Measurements from ENCODE around the gene BICDL2.
"Not testable (repeated sequence)": the region's sequence is repeated elsewhere in the genome, so short reads cannot be mapped to it uniquely, and the experiment has no call there.

Gene BICDL2, protein sequence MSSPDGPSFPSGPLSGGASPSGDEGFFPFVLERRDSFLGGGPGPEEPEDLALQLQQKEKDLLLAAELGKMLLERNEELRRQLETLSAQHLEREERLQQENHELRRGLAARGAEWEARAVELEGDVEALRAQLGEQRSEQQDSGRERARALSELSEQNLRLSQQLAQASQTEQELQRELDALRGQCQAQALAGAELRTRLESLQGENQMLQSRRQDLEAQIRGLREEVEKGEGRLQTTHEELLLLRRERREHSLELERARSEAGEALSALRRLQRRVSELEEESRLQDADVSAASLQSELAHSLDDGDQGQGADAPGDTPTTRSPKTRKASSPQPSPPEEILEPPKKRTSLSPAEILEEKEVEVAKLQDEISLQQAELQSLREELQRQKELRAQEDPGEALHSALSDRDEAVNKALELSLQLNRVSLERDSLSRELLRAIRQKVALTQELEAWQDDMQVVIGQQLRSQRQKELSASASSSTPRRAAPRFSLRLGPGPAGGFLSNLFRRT

DNA sequence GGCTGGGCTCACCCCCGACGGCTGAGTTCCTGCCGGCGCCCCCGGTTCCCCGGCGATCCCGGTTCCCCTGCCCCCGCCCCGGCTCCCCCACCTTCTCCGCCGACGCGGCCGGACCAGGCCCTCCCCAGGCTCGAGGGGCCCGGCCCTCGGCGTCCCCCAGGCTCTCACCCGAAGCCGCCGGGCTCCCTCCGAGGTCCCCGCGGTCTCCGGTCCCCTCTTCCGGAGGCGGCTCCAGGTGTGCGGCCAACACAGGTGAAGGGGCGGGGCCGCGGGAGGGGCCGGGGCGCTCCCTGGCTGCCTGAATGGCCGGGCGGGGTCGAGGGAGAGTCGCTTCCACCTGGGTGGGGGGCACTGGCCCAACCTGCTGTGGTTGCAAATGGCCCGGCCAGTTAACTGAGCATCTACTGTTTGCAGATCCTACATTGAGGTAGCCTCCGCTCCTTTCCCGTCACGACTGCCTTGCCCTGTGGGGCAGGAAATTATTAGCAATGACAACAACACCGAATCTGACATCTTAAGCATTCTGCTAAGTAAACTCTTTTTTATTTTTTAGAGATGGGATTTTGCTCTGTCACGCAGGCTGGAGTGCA lies at the start of gene BICDL2:
BICDL2 (minus strand) TSS at position 219 of the 590 bp plus-strand sequence. CDS start 1,448 bp downstream, outside the sequence.
- DNase-seq, result no peak

DNA sequence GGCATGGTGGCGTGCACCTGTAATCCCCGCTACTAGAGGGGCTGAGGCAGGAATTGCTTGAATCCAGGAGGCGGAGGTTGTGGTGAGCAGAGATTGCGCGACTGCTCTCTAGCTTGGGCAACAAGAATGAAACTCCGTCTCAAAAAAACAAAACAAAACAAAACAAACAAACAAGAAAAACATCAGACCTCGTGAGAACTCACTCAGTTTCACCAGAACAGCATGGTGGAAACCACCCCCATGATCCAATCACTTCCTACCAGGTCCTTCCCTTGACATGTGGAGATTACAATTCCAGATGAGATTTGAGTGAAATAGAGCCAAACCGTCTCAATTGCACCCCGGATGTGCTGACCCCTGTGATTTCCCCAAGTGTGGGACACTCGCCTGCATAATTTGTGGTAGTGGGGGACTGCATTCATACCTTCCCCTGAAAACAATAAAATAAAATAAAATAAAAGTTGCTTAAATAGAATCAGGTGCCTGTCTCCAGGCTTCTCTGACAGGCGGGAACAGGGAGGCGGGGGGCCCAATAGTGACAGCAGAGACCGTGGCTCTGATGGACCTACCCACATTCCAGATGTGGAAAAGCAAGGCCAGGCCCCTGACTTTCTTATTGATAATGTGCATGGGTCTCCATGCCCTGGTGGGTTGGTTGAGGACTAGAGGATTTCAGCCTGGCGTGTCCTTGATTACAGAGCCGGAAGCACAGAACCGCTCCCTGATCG lies 49.3 kb upstream of the BICDL2 start:
- no peak for DNase-seq

DNA sequence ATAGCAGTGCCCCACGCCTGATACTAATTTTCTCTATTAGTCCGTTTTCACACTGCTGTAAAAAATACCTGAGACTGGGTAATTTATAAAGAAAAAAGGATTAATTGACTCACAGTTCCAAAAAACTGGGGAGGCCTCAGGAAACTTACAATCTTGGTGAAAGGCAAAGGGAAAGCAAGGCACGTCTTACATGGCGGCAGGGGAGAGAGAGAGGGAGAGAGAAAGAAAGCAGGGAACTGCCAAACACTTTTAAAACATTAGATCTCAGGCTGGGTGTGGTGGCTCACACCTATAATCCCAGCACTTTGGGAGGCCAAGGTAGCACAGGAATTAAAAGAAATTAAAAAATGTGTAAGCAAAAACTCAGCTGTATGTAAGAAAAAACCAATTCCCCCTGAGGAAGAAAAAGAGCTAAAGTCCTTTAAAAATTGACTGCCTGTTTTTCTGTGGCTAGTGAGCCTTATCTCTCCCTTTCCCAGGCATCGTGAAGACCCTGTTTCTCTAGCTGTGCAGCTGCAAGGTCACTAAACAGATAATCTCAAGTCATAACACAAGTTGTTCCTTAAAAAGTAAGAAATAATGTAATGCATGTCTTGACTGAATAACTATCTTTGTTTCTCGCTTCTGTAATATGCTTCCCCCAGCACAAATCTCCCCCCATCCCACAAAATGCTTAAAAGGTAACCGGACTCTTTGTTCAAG lies 48.4 kb upstream of the BICDL2 start:
- no peak for DNase-seq

DNA sequence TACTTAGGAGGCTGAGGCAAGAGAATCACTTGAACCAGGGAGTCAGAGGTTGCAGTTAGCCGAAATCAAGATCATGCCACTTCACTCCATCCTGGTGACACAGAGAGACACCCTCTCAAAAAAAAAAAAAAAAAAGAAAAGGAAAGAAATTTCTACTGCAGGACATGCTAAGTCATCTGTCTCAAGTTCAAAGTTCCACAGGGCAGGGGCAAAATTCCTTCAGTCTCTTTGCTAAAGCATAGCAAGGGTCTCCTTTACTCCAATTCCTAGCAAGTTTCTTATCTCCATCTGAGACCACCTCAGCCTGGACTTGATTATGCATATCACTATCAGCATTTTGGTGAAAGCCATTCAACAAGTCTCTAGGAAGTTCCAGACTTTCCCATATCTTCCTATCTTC lies 47.7 kb upstream of the BICDL2 start:
- no peak for DNase-seq

DNA sequence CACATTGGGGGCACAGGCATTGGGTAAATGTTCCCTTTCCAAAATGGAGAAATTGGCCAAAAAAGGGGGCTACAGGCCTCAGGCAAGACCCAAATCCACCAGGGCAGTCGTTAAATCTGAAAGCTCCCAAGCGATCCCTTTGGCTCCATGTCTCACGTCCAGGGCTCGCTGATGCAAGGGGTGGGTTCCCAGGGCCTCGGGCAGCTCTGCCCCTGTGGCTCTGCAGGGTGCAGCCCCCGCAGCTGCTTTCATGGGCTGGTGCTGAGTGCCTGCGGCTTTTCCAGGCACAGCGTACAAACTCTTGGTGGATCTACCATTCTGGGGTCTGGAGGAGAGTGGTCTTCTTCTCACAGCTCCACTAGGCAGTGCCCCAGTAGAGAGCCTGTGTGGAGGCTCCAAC lies 46.7 kb upstream of the BICDL2 start:
- not testable (repeated sequence) for DNase-seq

DNA sequence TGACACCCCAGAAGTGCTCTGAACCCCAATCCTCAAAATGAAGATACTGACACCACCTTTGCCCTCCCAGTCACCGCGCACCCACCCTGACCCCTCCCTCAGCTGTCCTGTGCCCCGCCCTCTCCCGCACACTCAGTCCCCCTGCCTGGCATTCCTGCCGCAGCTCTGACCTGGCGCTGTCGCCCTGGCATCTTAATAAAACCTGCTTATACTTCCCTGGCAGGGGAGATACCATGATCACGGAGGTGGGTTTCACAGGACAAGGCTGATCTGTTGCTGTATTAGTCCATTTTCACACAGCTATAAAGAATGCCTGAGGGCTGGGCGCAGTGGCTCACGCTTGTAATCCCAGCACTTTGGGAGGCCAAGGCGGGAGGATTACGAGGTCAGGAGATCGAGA lies 45.2 kb upstream of the BICDL2 start:
- not testable (repeated sequence) for DNase-seq

DNA sequence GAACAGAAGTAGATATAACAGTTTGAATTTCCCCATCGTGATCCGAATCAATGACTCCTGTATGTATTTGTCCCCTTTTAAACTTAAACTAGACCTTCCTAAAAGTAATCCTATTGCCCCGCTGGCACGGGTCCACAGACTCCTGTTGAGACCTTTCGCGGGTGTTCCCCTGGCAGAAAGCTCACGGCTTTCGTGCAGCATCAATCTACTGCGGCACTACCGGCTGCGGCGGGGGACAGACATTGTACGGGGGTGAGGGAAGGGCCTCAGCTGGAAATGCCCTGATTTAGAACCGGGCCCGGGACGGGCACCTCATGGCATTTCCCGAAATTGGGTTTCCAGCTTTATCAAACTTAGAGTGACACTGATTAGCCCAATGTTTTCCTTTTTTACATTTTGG lies 43.3 kb upstream of the BICDL2 start:
- DNase-seq, result no peak

DNA sequence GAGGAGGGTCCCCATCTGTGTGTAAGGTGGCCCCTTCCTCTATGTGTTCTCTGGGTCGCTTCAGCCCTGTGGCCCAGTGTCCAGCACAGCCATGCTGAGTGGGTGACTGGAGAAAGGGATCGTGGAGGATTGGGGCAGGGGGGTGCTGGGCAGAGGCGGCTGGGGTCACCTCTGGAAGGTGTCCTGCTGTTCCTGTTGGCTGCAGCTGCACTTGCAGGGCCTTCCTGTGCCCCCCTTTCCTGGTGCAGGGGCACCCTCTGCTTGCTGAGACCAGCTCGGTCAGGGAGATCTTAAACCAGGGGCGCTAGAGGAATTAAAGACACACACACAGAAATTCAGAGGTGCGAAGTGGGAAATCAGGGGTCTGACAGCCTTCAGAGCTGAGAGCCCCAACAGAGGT lies 39.8 kb upstream of the BICDL2 start:
- no peak for DNase-seq

DNA sequence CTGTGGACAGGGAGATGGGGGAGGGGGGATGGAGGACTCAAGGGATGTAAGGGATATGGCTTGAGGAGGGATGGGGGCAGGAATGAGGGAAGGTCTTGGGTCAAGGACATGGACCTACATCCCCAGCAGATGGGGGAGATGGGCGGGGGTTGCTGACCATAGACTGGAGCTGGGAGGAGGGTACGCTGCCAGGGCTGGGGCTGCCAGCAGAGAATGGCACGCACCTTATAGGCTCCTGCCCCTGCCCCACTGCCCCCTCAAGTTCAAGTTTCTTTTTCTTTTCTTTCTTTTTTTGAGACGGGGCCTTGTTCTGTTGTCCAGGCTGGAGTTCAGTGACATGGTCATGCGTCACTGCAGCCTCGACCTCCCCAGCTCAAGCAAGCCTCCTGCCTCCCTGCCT lies 39.2 kb upstream of the BICDL2 start:
- not testable (repeated sequence) for DNase-seq

DNA sequence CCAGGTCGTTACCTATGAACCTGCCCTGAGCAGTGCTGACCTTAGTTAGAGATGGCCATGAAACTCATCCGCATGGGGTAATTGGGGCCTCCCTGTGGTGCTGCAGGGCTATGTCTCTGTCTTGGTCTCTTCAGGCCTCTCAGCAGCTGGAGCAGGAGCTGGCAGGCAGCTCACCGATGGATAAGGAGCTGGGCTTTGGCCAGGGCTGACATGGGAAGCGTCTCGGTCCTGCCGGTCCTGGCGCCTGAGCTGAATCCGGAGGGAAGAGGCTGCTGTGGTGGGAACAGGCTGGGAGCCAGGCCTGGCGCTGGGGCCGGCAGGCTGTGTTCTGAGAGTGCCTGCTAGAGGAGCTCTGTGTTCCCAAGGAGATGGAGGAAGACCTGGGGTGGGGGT lies 38.8 kb upstream of the BICDL2 start:
- DNase-seq, result no peak

DNA sequence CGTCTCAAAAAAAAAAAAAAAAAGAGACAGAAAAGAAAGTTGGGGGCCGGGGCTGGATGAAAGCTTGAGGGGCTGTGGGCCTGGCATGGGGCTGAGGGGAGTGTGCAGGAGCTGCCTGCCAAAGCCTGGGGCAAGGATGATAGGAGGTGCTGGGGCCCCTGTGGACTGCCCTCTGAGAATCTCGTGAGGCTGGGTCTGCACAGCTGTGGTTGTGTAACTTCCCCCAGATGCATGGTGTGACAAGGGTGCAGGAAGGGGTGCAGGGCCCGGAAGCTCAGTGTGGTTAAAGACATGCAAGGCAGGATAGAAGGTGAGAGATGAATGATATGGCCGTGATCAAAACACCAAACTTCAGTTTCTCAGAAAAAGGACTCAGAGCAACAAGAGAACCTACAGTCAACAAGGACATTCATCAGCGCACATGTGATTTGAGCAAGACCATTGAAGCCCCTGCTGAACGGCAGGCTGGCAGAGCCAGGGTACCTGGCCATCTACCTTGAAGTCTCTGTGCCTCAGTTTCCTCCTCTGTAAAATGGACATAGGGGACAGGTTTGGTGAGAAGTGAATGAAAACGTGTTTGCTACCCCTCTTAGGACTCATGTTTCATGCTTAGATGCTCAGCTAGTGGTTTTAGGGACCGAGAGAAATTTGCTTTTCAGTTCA lies 38.2 kb upstream of the BICDL2 start:
- DNase-seq, result no peak

DNA sequence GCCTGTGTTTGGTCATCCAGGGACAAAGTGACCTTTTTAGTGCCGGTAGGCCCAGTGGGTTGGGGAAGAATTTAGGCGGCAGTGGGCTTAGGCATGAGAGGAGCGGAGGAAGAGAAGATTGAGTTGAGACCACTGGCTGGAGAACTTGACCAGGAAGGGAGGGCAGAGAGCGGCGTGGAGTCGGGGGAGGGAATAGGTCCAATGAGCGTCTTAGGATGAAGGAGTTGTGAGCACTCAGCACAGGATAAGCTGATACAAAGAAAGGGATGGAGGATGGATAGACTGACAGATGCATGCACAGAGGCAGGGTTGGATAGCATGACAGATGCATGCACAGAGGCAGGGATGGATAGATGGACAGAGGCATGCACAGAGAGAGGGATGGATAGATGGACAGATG lies 36.7 kb upstream of the BICDL2 start:
- DNase-seq, result no peak

DNA sequence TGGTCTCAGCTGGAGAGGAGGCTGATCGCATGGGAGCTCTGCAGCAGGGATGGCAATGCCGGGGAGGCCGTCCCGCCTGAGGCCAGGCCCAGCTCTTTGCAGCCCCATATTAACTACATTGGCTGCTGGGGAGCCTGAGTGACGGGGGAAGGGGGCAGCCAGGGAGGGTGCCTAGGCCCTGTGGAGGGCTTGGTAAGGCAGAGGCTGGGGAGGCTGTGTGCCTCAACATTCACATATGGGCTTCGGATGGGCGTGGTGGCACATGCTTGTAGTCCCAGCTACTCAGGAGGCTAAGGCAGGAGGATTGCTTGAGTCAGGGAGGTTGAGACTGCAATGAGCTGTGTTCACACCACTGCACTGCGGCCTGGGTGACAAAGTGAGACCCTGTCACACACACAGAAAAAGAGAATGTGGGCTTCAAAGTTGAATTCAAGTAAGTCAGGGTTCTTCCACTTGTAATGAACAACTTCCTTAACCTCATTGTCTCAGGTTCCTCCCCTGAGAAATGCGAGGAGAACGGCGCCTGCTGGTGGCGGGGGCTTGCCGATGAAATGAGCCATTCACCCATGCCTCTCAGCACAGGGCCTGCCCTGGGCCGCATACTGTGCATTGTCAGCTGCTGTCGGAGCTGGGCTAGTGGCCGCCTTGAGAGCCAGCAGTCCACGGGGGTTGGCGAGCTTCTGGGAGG lies 36.0 kb upstream of the BICDL2 start:
- DNase-seq, result not testable (repeated sequence)

DNA sequence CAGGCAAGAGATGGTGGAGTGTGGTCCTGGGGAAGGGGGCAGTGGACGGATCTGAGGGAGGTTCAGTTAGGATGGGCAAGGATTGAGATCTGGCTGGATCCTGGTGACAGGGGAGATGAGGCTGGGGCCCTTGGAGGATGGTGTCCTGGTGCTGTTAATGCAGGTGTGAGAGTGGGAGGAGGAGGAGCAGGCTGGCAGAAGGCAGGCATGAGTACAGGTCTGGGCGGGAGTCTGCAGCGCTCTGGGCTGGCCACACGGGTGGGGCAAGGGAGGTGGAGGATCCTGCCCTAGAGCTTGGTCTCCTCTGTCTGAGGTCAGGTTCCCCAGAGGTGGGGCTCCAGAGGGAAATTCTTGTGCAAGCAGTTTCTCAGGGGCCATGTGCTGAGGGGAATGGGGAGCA lies 35.4 kb upstream of the BICDL2 start:
- DNase-seq, result not testable (repeated sequence)

DNA sequence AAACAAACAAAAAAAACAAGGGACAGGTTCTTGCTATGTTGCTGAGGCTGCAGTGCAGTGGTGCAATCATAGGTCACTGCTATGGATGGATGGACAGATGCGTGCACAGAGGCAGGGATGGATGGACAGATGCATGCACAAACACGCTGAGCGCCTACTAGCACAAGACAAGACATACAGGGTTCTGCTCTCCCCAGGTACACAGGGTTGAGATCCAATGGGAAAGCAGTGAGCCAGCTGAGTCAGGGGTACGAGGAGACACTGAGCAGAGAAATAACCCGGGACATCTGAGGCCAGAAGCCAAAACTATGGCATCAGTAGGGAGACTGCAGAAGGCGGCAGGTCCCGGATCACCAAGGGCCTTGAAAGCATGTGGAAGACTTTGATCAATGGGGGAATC lies 34.9 kb upstream of the BICDL2 start:
- no peak for DNase-seq

DNA sequence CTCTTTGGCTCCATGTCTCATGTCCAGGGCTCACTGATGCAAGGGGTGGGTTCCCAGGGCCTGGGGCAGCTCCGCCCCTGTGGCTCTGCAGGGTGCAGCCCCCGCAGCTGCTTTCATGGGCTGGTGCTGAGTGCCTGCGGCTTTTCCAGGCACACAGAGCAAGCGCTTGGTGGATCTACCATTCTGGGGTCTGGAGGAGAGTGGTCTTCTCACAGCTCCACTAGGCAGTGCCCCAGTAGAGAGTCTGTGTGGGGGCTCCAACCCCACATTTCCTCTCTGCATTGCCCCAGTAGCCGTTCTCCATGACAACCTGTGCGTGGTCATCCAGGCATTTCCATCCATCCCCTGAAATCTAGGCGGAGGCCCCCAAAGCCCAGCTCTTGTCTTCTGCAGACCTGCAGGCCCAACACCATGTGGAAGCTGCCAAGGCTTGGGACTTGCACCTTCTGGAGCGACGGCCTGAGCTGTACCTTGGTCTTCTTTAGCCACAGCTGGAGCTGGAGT lies 33.9 kb upstream of the BICDL2 start:
- DNase-seq, result no peak

DNA sequence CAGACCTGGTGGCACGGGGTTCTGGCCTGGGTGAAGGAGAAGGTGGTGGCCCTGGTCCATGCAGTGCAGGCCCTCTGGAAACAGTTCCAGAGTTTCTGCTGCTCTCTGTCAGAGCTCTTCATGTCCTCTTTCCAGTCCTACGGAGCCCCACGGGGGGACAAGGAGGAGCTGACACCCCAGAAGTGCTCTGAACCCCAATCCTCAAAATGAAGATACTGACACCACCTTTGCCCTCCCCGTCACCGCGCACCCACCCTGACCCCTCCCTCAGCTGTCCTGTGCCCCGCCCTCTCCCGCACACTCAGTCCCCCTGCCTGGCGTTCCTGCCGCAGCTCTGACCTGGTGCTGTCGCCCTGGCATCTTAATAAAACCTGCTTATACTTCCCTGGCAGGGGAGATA lies 32.4 kb upstream of the BICDL2 start:
- DNase-seq, result not testable (repeated sequence)

DNA sequence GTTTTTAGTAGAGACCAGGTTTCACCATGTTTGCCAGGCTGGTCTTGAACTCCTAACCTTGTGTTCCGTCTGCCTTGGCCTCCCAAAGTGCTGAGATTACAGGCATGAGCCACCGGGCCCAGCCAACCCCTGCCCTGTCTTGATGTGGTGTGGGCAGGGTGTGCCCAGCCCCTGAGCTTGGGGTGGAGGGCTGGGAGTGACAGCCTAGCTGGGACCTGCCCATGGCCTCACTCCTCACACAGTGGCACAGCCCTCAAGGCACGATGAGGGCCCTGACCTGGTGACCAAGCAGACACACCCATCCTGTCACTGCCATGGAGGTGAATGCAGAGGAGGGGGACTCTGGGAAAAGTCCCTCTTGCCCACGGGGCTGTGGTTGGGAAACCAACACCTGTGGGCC lies 31.7 kb upstream of the BICDL2 start:
- DNase-seq, result no peak

DNA sequence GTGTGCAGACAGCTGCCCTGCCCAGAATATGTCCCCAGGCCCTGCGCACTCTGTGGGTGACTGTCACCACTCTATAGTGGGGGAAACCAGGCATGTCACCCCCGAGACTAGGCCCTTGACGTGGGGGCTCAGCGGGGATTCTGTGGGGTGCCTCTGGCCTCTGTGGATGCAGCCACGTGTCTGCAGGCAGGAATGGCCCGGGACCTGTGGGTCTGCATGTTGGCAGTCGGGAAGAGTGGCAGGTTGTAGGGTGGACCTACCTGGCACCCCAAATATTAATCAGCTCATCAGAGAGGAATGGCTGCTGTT lies 29.6 kb upstream of the BICDL2 start:
- DNase-seq, result no peak

DNA sequence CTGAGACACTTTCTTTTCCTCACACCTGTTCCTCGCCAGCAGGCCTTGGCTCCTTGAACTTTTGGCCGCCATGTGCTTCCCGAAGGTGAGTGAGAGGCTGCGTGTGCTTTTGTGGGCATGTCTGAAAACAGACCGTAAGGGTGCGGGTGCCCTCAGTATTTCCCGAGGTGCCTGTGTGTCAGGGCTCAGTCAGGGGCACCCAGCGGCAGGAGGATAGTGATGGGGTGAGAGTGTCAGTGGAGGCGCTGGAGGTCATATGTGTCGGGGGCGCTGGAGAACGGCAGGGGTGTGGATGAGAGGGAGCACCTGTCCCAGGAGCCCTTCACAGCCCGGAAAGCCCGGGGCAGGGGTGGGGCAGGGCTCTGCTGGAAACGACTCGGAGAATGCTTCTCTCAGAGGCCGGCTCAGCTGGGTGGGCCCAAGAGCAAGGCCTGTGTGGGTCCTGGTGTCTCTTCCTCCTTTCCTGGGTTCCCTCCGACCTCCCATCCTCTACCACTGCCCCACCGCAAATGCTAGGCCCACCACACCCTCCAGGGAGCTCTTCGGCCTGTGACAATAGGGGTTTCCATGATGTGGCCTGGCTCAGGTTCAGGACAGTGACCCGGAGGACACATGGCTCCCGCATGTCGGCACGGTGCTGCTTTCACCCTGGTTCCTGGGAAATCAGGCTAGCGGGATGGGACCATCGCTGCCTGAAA lies 29.1 kb upstream of the BICDL2 start:
- no peak for DNase-seq

DNA sequence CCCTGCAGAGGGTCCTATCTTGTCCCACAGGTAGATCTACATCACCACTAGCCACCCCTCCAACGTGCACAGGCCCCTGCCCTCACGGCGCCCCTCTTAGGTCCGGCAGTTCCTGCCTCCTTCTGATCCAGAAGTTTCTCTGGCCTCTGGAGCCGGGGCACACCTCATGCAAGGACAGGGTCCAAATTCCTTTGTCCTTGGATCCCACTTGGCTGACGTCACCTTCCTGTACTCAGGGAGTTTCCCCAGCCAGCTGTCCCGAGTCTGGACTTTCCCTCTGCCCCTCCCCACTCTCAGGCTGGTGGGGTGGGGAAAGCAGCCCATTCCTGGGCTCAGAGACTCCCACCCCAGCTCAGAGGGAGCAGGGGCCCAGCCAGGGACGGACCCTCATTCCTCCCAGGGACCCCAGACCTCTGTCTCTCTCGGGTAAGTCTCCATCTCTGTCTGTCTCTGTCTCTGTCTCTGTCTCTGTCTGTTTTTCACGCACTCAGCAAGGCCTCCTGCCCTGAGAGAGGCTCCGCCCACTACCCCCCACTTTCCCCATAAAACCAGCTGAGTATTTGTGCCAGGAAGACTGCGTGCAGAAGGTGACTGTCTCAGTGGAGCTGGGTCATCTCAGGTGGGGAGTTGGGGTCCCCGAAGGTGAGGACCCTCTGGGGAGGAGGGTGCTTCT lies 28.5 kb upstream of the BICDL2 start, which contains the start of gene IL32:
IL32 (plus strand) TSS at position 572 of the 673 bp plus-strand sequence. CDS start 172 bp downstream, outside the sequence.
- no peak for DNase-seq

Data from NCI-H1092 (cell line).